K562 (cell line): Measurements from ENCODE around the gene CCDC88C. TPM values are rescaled to one million over a fixed set of nuclear protein-coding genes. Genes with fewer than 3 reads are reported as not detected.

Experiments
- ATAC-seq: fragments of 200-7000 bp; cut with Tn5 transposase; 3 replicates; pipeline ENCODE4 v1.9.1; 2020; ENCODE audit warnings: moderate library complexity
- BruUV-seq: library from RNA; stranded (reverse); fragments of 400-500 nt; replicated peaks from 2 replicates; lab custom pipeline; 2021; lab: Mats Ljungman, UMichigan
- CTCF ChIA-PET: fragments of 300-600 bp; formaldehyde crosslinking; extraction: SDS; loops from one replicate; lab custom pipeline; 2021; ENCODE audit warnings: low intra/inter-chr PET ratio; lab: Yijun Ruan, JAX
- POLR2A ChIA-PET: fragments of 300-600, 350-650 bp; sonication (Branson Sonifier 250); formaldehyde crosslinking; extraction: SDS; loops from one replicate; lab custom pipeline; 2021; ENCODE audit warnings: antibody characterized with exemption, inconsistent platforms; lab: Yijun Ruan, JAX
- DNase-seq, 4 experiments: peaks; one replicate each; pipeline versions ENCODE4 v3.0.0 to v3.0.0-alpha.2; 2011 to 2018; ENCODE audit warnings: low spot score in 3 of 4, mixed read lengths in 3 of 4; ENCODE audit errors: extremely low read depth in 1 of 4
- FAIRE-seq: peaks from 2 replicates; lab custom pipeline; 2011; peaks lifted over from hg19 to GRCh38; lab: Jason Lieb, UNC
- H2AFZ ChIP-seq: 2 replicates; pipeline ENCODE4 v1.6.0; 2011; ENCODE audit warnings: low read depth, low read length, control low read depth, inconsistent platforms
- H3K27ac ChIP-seq: fragments of 200-600 bp; 3 replicates; pipeline ENCODE4 v1.8.0; 2011; ENCODE audit warnings: low read depth, mild to moderate bottlenecking, control low read depth, inconsistent platforms, low read length, moderate library complexity, mixed read lengths; ENCODE audit errors: extremely low read depth
- H3K27me3 ChIP-seq, 2 experiments: fragments of 300-600 bp in 1 of 2; 2 replicates in 1 of 2; 3 replicates in 1 of 2; pipeline versions ENCODE4 v1.6.0 to v1.8.0; 2011; ENCODE audit warnings: inconsistent platforms in 2 of 2, low read length in 2 of 2, mild to moderate bottlenecking in 1 of 2, mixed read lengths in 1 of 2, moderate library complexity in 1 of 2; ENCODE audit not compliant: control insufficient read depth in 2 of 2, insufficient read depth in 2 of 2
- H3K36me3 ChIP-seq: fragments of 300-600 bp; 3 replicates; pipeline ENCODE4 v1.8.0; 2011; ENCODE audit warnings: mild to moderate bottlenecking, low read length, inconsistent platforms; ENCODE audit not compliant: control insufficient read depth, insufficient read depth
- H3K4me1 ChIP-seq, 2 experiments: fragments of 200-600 bp in 1 of 2; replicated peaks in 1 of 2; 2 replicates in 1 of 2; 3 replicates in 1 of 2; pipeline versions ENCODE4 v1.5.1 to v1.8.0; 2011; ENCODE audit warnings: inconsistent platforms in 2 of 2, low read length in 2 of 2, mild to moderate bottlenecking in 1 of 2, mixed read lengths in 1 of 2, moderate library complexity in 1 of 2; ENCODE audit not compliant: control insufficient read depth in 2 of 2, insufficient read depth in 2 of 2
- H3K4me2 ChIP-seq: 2 replicates; pipeline ENCODE4 v1.6.1; 2011; ENCODE audit warnings: low read length, control low read depth, inconsistent platforms, mixed read lengths; ENCODE audit not compliant: insufficient read depth
- H3K4me3 ChIP-seq: fragments of 200-600 bp; sonication (generic), shearing (Covaris generic); 2 replicates; pipeline ENCODE4 v1.5.1; 2016; ENCODE audit warnings: control low read depth, inconsistent platforms
- H3K79me2 ChIP-seq: fragments of 200-600 bp; 3 replicates; pipeline ENCODE4 v1.8.0; 2011; ENCODE audit warnings: low read length, inconsistent platforms; ENCODE audit not compliant: control insufficient read depth, insufficient read depth
- H3K9ac ChIP-seq, 2 experiments: 2 replicates each; pipeline versions ENCODE4 v1.6.0 to v1.6.1; 2011; ENCODE audit warnings: low read depth in 2 of 2, low read length in 2 of 2, control low read depth in 1 of 2, inconsistent platforms in 1 of 2, mild to moderate bottlenecking in 1 of 2, mixed read lengths in 1 of 2; ENCODE audit not compliant: insufficient read depth in 1 of 2
- H3K9me1 ChIP-seq: one replicate; pipeline ENCODE4 v1.6.0; 2011; ENCODE audit warnings: inconsistent platforms, mild to moderate bottlenecking, low read length, moderate library complexity; ENCODE audit not compliant: control insufficient read depth, insufficient read depth
- H3K9me3 ChIP-seq: replicated peaks from 2 replicates; pipeline ENCODE4 v1.5.1; 2011; ENCODE audit warnings: low read depth, low read length, inconsistent platforms; ENCODE audit not compliant: control insufficient read depth, insufficient read depth
- H4K20me1 ChIP-seq: replicated peaks from 2 replicates; pipeline ENCODE4 v1.6.1; 2011; ENCODE audit warnings: low read length, inconsistent platforms, mixed read lengths; ENCODE audit not compliant: control insufficient read depth, insufficient read depth
- CCNT2 ChIP-seq: IDR thresholded peaks from 2 replicates; pipeline ENCODE4 v1.6.1; 2011; ENCODE audit warnings: borderline replicate concordance, low read depth, mild to moderate bottlenecking, moderate library complexity, mixed read lengths, low read length; ENCODE audit not compliant: insufficient read length; ENCODE audit errors: extremely low read depth
- MLX ChIP-seq, 2 experiments: fragments of 450-650 bp in 1 of 2; sonication (generic) in 1 of 2; formaldehyde crosslinking; conservative IDR thresholded peaks; 2 replicates each; pipeline versions ENCODE4 v1.4.0 to v1.8.1; 2020 to 2022; ENCODE audit warnings: mild to moderate bottlenecking in 1 of 2, missing genetic modification reagents in 1 of 2
- REST ChIP-seq, 2 experiments: fragments of 450-650 bp; formaldehyde crosslinking in 1 of 2; IDR thresholded peaks; 2 replicates each; pipeline versions ENCODE4 v1.4.0 to v1.6.1; 2014 to 2020; ENCODE audit warnings: mild to moderate bottlenecking in 2 of 2, borderline replicate concordance in 1 of 2, low read depth in 1 of 2
- ZNF143 ChIP-seq: sonication (generic); formaldehyde crosslinking; IDR thresholded peaks from 2 replicates; pipeline ENCODE4 v1.9.0; 2022; ENCODE audit warnings: mild to moderate bottlenecking, missing genetic modification reagents
- ZNF778 ChIP-seq: fragments of 450-650 bp; formaldehyde crosslinking; IDR thresholded peaks from 2 replicates; pipeline ENCODE4 v1.4.0; 2020; ENCODE audit warnings: mild to moderate bottlenecking, moderate library complexity
- WGBS: fragments of 100-300 bp; shearing (Covaris generic); methylation state at CpG from one replicate; pipeline ENCODE4 v1.1.6; 2016; ENCODE audit warnings: low coverage, mixed read lengths; ENCODE audit not compliant: insufficient coverage; ENCODE audit errors: missing lambda C conversion rate; 5-methylcytosine and 5-hydroxymethylcytosine counted together
- in situ Hi-C: fragments of 300-500 bp; cut with MboI; formaldehyde crosslinking; loops from 4 replicates; pipeline ENCODE4 v1.15.0; 2018; ENCODE audit warnings: inconsistent platforms, mixed read lengths
- intact Hi-C: fragments of 100-400 bp; cut with micrococcal nuclease; formaldehyde crosslinking; loops from 2 replicates; pipeline ENCODE4 v1.14.2; 2022
- polyA plus RNA-seq, 8 experiments: library from polyadenylated mRNA; depleted of rRNA in 4 of 8; stranded (reverse) in 5 of 8; unstranded in 3 of 8; fragments of >200 nt; fragmentation: Nextera tagmentation in 2 of 8; fragmentation: Illumina TruSeq in 1 of 8; extraction: Ambion mirVana in 2 of 8; extraction: Trizol in 1 of 8; gene quantifications; 2 replicates each; pipeline versions ENCODE4 v1.2.1 to v1.2.3, GENCODE V29; 2011 to 2014; ENCODE audit warnings: inconsistent platforms in 1 of 8, missing spikeins in 1 of 8
- total RNA-seq, 7 experiments: library from RNA; depleted of rRNA in 6 of 7; stranded (reverse); fragments of >200 nt in 6 of 7; fragmentation: Illumina TruSeq in 2 of 7; extraction: Trizol in 2 of 7; gene quantifications; 2 replicates each; pipeline versions ENCODE4 v1.2.1 to v1.2.3, GENCODE V29; 2011 to 2021; ENCODE audit warnings: low replicate concordance in 1 of 7

CCDC88C gene
- total and polyA plus RNA-seq, 9 of the 15 experiments (the other 6 are each of a cell fraction or from before 2014, with no cell fraction given): 0.62 to 22.5 (median 10.7) TPM

- no peak for TF ChIP-seq ZNF143 (CRISPR knock-in tag)
- TF ChIP-seq MLX (CRISPR knock-in tag; conservative IDR thresholded peaks at IDR 0.05): no peak
Observed at GRCh38 chr14:91390165-91390778, 27.3 kb downstream of the CCDC88C start (continued).

- Histone ChIP-seq H3K4me2 (no peak overlapping the region), H3K9me1 (no peaks in the 10 kb centered on the region), H2AFZ (no peak overlapping the region), H4K20me1 (no peaks in the 10 kb centered on the region), H3K4me1 (peaks cover 0 to 9% of the 10 kb centered on the region in 2 experiments; a peak in 2 of 5 replicates), H3K79me2 (peaks cover 39% of the 10 kb centered on the region), H3K27ac (no peak overlapping the region), H3K4me3 (no peak overlapping the region), H3K9me3 (no peaks in the 10 kb centered on the region), H3K36me3 (no peaks in the 10 kb centered on the region; the same call in 2 of the 3 replicates), H3K27me3 (no peaks in the 10 kb centered on the region), H3K9ac (no peak overlapping the region; a peak in 1 of 4 replicates)
- ChIA-PET POLR2A (interaction anchor here (1.0 kb wide), 1 partner anchor 9 kb away, joined by 3 read pairs; no protein-coding TSS in a partner anchor), CTCF (no interaction called here)
- no TSS peak for BruUV-seq
- in situ Hi-C loops: no loop called here
- ATAC-seq (no peak), DNase-seq (no peak), FAIRE-seq (no peak)
- 62% methylated on average over 4 of the region's 5 CpGs for WGBS
- intact Hi-C loops: no loop called here
- TF ChIP-seq ZNF778 (no peak), CCNT2 (no peak), REST (IDR thresholded peaks at IDR 0.05; ENCODE audit: borderline replicate concordance) (no peak), REST (CRISPR knock-in tag; IDR thresholded peaks at IDR 0.05; ENCODE audit: low read depth) (no peak)
Observed at GRCh38 chr14:91389150-91389549, 28.5 kb downstream of the CCDC88C start.
